Measurements from ENCODE around the gene ZNF175.

ZNF175 gene

DNA sequence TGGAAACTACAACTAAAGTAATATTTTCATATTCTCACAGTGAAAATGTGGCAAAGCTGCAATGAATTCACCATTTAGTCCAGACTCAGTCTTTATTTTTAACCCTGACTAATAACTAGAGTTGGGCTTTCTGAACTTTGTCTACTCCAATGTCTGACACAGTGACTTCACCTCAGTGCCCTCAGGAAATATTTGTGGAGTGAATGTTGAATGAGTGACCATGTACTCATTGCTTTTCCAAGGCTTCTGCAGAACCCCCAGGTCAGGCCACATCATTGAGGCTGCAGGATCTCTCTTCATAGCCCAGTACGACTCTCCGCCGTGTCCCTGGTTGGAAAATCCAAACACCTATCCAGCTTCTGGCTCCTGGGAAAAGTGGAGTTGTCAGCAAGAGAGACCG, 1.8 kb downstream of the ZNF175 start:
- no peak overlapping the region for H3K27ac ChIP-seq
- TF ChIP-seq, protein P1, sequence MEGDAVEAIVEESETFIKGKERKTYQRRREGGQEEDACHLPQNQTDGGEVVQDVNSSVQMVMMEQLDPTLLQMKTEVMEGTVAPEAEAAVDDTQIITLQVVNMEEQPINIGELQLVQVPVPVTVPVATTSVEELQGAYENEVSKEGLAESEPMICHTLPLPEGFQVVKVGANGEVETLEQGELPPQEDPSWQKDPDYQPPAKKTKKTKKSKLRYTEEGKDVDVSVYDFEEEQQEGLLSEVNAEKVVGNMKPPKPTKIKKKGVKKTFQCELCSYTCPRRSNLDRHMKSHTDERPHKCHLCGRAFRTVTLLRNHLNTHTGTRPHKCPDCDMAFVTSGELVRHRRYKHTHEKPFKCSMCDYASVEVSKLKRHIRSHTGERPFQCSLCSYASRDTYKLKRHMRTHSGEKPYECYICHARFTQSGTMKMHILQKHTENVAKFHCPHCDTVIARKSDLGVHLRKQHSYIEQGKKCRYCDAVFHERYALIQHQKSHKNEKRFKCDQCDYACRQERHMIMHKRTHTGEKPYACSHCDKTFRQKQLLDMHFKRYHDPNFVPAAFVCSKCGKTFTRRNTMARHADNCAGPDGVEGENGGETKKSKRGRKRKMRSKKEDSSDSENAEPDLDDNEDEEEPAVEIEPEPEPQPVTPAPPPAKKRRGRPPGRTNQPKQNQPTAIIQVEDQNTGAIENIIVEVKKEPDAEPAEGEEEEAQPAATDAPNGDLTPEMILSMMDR (conservative IDR thresholded peaks at IDR 0.05), result no peak

DNA sequence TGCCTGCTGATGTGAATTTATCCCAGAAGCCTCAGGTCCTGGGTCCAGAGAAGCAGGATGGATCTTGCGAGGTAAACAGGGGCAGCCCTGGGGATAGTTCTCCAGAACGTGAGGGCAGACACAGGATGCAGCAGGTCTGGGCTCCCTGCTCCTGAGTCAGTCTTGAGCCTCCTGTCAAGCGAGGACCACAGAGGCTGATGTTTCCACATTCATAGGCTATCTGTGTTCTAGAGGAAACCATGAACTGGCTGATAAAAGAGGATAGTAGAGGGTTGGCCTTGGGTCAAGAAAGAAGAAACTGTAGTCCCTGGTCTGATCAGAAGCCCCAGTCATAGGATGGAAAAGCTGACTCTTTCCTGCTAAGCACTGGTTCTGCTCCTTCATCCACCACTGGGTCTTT, 2.2 kb downstream of the ZNF175 start:
- H3K27ac ChIP-seq, result no peak overlapping the region
- TF ChIP-seq, protein P1 (conservative IDR thresholded peaks at IDR 0.05), result no peak

GRCh38 chr19:51576850-51577249, 5.8 kb downstream of the ZNF175 start:
- H3K27ac ChIP-seq, result no peak overlapping the region
- TF ChIP-seq, protein P1 (conservative IDR thresholded peaks at IDR 0.05), result no peak

DNA sequence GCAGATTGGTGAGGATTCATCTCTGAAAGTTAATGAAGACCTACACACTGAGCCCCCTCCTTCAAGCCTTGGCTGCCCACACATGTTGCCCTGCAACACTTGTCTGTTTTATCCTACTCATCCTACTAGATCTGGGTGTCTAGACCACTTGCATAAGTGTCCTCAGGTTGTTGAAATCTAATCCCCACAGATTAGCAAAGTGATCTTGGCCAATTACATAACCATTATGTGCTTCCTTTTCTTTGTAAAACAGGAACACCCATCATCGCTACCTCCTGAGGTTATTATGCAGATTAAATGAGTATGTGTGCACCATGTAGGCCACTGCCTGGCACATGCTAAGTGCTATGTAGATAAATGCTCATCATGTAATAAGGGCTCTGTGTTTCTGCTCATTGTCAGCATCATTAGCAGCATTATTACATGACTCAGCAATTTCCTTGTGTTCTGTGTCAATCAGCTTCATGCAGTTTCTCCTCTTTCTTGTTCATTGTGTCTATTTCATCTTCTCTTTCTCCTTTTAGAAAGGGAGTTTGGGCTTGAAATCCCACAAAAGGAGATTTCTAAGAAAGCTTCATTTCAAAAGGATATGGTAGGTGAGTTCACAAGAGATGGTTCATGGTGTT, 15.1 kb downstream of the ZNF175 start:
- TF ChIP-seq, protein P1 (conservative IDR thresholded peaks at IDR 0.05), result no peak
- H3K27ac ChIP-seq, result no peak overlapping the region

DNA sequence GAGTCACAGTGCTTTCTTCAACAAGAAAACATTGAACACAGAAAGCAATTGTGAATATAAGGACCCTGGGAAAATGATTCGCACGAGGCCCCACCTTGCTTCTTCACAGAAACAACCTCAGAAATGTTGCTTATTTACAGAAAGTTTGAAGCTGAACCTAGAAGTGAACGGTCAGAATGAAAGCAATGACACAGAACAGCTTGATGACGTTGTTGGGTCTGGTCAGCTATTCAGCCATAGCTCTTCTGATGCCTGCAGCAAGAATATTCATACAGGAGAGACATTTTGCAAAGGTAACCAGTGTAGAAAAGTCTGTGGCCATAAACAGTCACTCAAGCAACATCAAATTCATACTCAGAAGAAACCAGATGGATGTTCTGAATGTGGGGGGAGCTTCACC, 15.7 kb downstream of the ZNF175 start:
- H3K27ac ChIP-seq, result no peak overlapping the region
- TF ChIP-seq, protein P1 (conservative IDR thresholded peaks at IDR 0.05), result no peak

- TF ChIP-seq, protein P1 (conservative IDR thresholded peaks at IDR 0.05), result no peak
- no peak overlapping the region for H3K27ac ChIP-seq
Observed at GRCh38 chr19:51587264-51588191, 16.4 kb downstream of the ZNF175 start.

DNA sequence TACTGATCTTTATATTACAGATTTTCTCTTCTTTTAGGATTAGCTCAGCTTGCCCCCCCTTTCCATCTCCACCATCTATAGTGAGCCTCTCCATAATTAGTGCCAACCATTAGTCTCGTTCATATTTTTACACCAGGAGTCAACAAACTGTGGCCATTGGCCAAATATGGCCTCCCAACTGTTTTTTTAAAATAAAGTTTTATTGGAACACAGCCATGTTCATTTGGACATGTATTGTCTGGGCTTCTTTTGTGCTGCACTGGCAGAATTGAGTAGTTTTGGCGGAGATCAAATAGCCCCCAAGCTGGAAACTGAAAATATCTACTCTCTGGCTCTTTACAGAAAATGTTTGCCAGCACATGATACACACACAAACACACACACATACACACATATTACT, 18.4 kb downstream of the ZNF175 start:
- TF ChIP-seq, protein P1 (conservative IDR thresholded peaks at IDR 0.05), result no peak
- H3K27ac ChIP-seq, result no peak overlapping the region
